GM18868 (cell line): ENCODE results near the gene B3GALT2.

Experiments used
- ATAC-seq: cut with Tn5 transposase; IDR thresholded peaks from one replicate; pipeline ENCODE4 v1.9.1; 2021; ENCODE audit warnings: mild to moderate bottlenecking, moderate library complexity; ENCODE audit not compliant: unreplicated experiment

B3GALT2 gene

GRCh38 chr1:193183019-193183627 lies 3.3 kb downstream of the B3GALT2 start:
- ATAC-seq = peak; percentile 71

- ATAC-seq = no peak
Observed at GRCh38 chr1:193181985-193182384, 4.4 kb downstream of the B3GALT2 start.

GRCh38 chr1:193181536-193181935 lies 4.9 kb downstream of the B3GALT2 start:
- no peak for ATAC-seq

- no peak for ATAC-seq
Observed at GRCh38 chr1:193179094-193179493, 7.3 kb downstream of the B3GALT2 start.

- no peak for ATAC-seq
Observed at GRCh38 chr1:193176788-193177187, 9.6 kb downstream of the B3GALT2 start.

- ATAC-seq = no peak
Observed at GRCh38 chr1:193176113-193176512, 10.3 kb downstream of the B3GALT2 start.

DNA sequence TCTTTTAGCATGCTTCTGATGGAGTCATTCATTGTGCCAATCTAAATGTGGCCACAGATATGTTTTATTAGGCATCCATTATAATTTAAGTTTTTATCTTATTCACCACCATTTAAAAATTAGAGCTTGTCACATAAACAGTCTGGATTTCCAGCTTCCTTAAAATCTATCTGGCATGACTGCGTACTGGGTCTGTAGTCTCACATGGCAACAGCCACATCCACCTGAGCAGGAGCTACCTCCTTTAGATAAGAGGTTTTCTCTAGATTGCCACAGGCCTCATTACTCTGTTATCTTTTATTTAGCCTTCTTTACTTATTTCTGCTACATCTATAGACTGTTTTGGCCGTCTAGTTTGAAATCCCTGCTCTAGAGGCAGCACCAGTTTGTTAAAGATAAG lies 29.1 kb downstream of the B3GALT2 start:
- no peak for ATAC-seq

GRCh38 chr1:193156822-193157142 lies 29.6 kb downstream of the B3GALT2 start:
- ATAC-seq = no peak

- ATAC-seq = no peak
Observed at GRCh38 chr1:193156117-193156821, 30.1 kb downstream of the B3GALT2 start.

DNA sequence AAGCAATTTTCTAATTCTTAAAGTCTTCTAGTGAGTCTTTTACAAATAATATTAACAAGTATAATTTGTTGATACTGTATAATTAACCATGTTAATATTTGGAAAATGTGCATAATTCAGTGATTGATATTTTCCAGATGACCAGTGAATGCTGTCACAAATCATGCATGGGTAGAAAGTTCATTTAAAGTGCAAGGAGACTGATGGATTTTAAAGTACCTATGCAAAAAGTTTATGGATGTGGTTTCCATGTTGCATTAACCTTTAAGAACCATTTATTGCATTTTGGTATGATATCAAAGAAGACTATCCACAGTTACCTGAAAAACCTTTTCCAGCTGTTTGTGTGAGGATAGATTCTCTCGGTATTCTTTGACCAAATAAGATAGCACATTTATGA lies 41.4 kb downstream of the B3GALT2 start:
- no peak for ATAC-seq

- ATAC-seq = no peak
Observed at GRCh38 chr1:193144361-193144938, 42.0 kb downstream of the B3GALT2 start.

- no peak for ATAC-seq
Observed at GRCh38 chr1:193143285-193143684, 43.1 kb downstream of the B3GALT2 start.

DNA sequence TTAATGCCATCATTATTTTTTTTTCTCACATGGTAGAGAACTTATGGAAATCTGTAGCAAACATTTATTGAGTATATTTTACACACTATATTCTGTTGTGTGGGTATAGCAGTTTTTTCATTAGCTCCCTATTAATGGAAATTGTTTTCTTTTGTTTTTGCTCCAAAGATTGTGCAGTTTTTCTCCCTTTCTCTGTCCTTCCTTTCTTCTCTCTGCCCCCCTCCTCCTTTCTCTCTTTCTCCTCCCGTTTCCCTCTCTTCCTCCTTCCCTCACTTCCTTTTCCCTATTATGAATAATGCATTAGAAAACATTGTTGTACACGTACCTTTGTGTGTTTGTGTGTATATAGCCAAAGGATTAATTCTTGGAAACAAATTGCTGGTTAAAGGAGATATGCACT lies 44.0 kb downstream of the B3GALT2 start:
- ATAC-seq = no peak

DNA sequence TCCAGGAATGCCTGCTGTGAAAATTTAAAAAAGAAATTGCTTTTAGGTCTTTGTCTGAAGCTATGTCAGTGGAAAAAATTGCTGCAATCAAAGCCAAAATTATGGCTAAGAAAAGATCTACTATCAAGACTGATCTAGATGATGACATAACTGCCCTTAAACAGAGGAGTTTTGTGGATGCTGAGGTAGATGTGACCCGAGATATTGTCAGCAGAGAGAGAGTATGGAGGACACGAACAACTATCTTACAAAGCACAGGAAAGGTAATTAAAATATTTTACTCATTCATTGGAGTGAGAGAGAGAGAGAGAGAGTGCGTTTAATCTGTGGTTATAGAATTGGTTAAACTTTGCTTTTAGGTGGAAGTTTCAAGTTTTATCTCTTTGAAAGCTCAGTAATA lies 44.6 kb downstream of the B3GALT2 start:
- ATAC-seq = no peak

DNA sequence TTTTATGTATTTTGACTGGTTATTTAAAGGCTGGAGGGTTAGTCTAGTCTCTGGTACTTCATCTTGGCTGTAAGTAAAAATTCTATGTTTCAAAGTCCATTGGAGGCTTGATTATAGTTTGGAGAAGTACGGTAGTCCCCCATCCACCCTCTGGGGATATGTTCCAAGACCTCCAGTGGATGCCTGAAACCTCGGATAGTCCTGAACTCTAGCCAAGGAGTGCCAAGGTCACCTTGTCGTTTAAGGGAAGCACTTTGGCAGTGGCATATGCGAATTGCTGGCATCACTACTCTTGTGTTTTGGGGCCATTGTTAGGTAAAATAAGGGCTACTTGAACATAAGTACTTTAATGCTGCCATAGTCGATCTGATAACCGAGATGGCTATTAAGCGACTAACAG lies 46.2 kb downstream of the B3GALT2 start:
- ATAC-seq = no peak

DNA sequence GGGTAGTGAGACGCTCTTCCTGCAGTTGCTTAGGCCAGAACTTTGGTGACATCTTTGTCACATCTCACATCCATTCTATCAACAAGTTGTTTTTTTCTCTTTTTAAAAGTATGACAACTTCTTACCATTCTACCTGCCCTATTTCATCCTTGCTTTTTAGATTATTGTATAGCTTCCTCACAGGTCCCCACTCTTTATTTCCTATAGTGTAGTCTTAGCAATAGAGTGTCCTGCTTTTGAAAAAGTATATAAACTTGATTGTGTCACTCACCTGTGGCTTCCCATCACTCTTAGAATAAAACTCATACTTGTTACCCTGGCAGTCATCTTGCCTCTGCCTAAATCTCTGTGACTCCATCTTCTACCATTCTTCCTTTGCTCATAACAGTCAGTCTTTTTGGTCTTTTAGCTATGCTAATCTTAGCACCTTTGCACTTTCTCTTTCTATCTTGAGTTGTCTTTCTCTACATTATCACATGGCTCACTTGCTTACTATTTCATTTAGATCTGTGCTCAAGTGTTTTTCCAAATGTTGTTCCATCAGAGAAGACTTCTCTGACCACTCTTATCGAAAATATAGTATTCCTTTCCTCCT lies 55.0 kb downstream of the B3GALT2 start:
- ATAC-seq = peak; percentile 66
